ENCODE measurements around the gene OR8B3. TPM values are rescaled to one million over a fixed set of nuclear protein-coding genes. Genes with fewer than 3 reads are reported as not detected.
A peak's percentile ranks its signal among the peaks of the same experiment; 100 is the strongest.
"Not testable (repeated sequence)": the region's sequence is repeated elsewhere in the genome, so short reads cannot be mapped to it uniquely, and the experiment has no call there.

OR8B3 gene
- total RNA-seq, 1 donor from 2014 or later: not detected

GRCh38 chr11:124402326-124402922, 3.6 kb upstream of the OR8B3 start:
- DNase-seq (ENCODE audit: low spot score): no peak
- Mint-ChIP-seq H3K36me3 (ENCODE audit: low read depth) (no peaks in the 10 kb centered on the region), H3K27me3 (ENCODE audit: low read depth) (peaks cover 13% of the 10 kb centered on the region), H3K4me3 (ENCODE audit: unreplicated experiment) (no peak overlapping the region), H3K4me1 (ENCODE audit: low read depth) (peaks cover 3% of the 10 kb centered on the region), H3K9me3 (ENCODE audit: low read depth) (no peaks in the 10 kb centered on the region), H3K27ac (ENCODE audit: unreplicated experiment) (no peak overlapping the region)
- peak; percentile 86 for TF ChIP-seq CTCF (IDR thresholded peaks at IDR 0.05)

DNA sequence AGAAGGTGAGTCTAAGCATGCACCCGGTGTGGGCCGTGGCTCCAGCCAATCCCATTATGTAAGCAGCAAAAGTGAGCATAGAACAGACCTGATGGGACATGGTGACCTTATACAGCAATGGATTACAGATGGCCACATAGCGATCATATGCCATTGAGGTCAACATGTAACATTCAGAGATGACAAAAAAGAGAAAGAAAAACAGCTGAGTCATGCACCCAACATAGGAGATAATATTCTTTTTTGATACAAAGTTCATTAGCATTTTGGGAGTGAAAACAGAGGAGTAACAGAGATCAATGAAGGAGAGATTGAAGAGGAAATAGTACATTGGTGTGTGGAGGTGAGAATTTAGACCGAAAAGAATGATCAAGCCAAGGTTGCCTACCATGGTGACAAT, 2.0 kb downstream of the OR8B3 start:
- not testable (repeated sequence) for H3K27ac Mint-ChIP-seq (ENCODE audit: unreplicated experiment); DNase-seq (ENCODE audit: low spot score); H3K36me3 Mint-ChIP-seq (ENCODE audit: low read depth); H3K4me3 Mint-ChIP-seq (ENCODE audit: unreplicated experiment); H3K27me3 Mint-ChIP-seq (ENCODE audit: low read depth); H3K9me3 Mint-ChIP-seq (ENCODE audit: low read depth); H3K4me1 Mint-ChIP-seq (ENCODE audit: low read depth)

GRCh38 chr11:124394408-124394807, 4.4 kb downstream of the OR8B3 start:
- H3K4me1 Mint-ChIP-seq (ENCODE audit: low read depth): no peaks in the 10 kb centered on the region
- no peak for TF ChIP-seq CTCF (IDR thresholded peaks at IDR 0.05)
- H3K4me3 Mint-ChIP-seq (ENCODE audit: unreplicated experiment): no peak overlapping the region
- no peaks in the 10 kb centered on the region for H3K27me3 Mint-ChIP-seq (ENCODE audit: low read depth)
- no peak for DNase-seq (ENCODE audit: low spot score)
- H3K36me3 Mint-ChIP-seq (ENCODE audit: low read depth): no peaks in the 10 kb centered on the region
- no peak overlapping the region for H3K27ac Mint-ChIP-seq (ENCODE audit: unreplicated experiment)
- H3K9me3 Mint-ChIP-seq (ENCODE audit: low read depth): no peaks in the 10 kb centered on the region

- TF ChIP-seq CTCF (IDR thresholded peaks at IDR 0.05): no peak
- H3K4me3 Mint-ChIP-seq (ENCODE audit: unreplicated experiment): no peak within 1 kb of the TSS
- no peak for DNase-seq (ENCODE audit: low spot score)
- H3K4me1 Mint-ChIP-seq (ENCODE audit: low read depth): no peaks in the 10 kb centered on the region
- peaks cover 2% of the 10 kb centered on the region for H3K9me3 Mint-ChIP-seq (ENCODE audit: low read depth)
- H3K36me3 Mint-ChIP-seq (ENCODE audit: low read depth): no peaks in the 10 kb centered on the region
- peaks cover 4% of the 10 kb centered on the region for H3K27me3 Mint-ChIP-seq (ENCODE audit: low read depth)
- no peak within 1 kb of the TSS for H3K27ac Mint-ChIP-seq (ENCODE audit: unreplicated experiment)
These were observed 14.4 kb downstream of the OR8B3 start, which contains the start of gene OR8B2 for GRCh38 chr11:124384399-124384798. OR8B2 (minus strand) TSS chr11:124384499; CDS start chr11:124383343, 1,156 bp downstream.

DNA sequence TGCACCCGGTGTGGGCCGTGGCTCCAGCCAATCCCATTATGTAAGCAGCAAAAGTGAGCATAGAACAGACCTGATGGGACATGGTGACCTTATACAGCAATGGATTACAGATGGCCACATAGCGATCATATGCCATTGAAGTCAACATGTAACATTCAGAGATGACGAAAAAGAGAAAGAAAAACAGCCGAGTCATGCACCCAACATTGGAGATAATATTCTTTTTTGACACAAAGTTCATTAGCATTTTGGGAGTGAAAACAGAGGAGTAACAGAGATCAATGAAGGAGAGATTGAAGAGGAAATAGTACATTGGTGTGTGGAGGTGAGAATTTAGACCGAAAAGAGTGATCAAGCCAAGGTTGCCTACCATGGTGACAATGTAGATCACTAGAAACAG, 16.0 kb downstream of the OR8B3 start:
- H3K4me3 Mint-ChIP-seq (ENCODE audit: unreplicated experiment); H3K27me3 Mint-ChIP-seq (ENCODE audit: low read depth); DNase-seq (ENCODE audit: low spot score); H3K36me3 Mint-ChIP-seq (ENCODE audit: low read depth); H3K27ac Mint-ChIP-seq (ENCODE audit: unreplicated experiment); H3K9me3 Mint-ChIP-seq (ENCODE audit: low read depth); H3K4me1 Mint-ChIP-seq (ENCODE audit: low read depth): not testable (repeated sequence)

GRCh38 chr11:124380585-124380984, 18.2 kb downstream of the OR8B3 start:
- Mint-ChIP-seq H3K27me3 (ENCODE audit: low read depth) (peaks cover 8% of the 10 kb centered on the region), H3K27ac (ENCODE audit: unreplicated experiment) (no peak overlapping the region), H3K9me3 (ENCODE audit: low read depth) (no peaks in the 10 kb centered on the region), H3K36me3 (ENCODE audit: low read depth) (no peaks in the 10 kb centered on the region), H3K4me3 (ENCODE audit: unreplicated experiment) (no peak overlapping the region), H3K4me1 (ENCODE audit: low read depth) (no peaks in the 10 kb centered on the region)
- DNase-seq (ENCODE audit: low spot score): no peak
- no peak for TF ChIP-seq CTCF (IDR thresholded peaks at IDR 0.05)

Measured in chondrocyte (in vitro differentiated cells).